Activated T-cell treated with anti-CD3 and anti-CD28 coated beads, Interleukin-2, amount 50 U/mL, for 72 hours (primary cell): ENCODE results near the gene RALGPS1. TPM values are rescaled to one million over a fixed set of nuclear protein-coding genes. Genes with fewer than 3 reads are reported as not detected.

Source experiments
- ATAC-seq, 2 donors: fragments of 150-1000 bp; cut with Tn5 transposase; replicated peaks in 1 of 2; 2 replicates each; pipeline ENCODE4 v1.10.0; 2021; ENCODE audit warnings: moderate library complexity in 2 of 2, mild to moderate bottlenecking in 1 of 2
- DNase-seq, 2 donors: peaks; one replicate each; pipeline ENCODE4 v3.0.0; 2021 to 2022; ENCODE audit warnings: mixed read lengths in 1 of 2
- H3K27ac Mint-ChIP-seq: one replicate; pipeline ENCODE4 v1.8.0; 2022; ENCODE audit warnings: mild to moderate bottlenecking, moderate library complexity, mixed read lengths
- H3K27me3 Mint-ChIP-seq: one replicate; pipeline ENCODE4 v1.8.0; 2022; ENCODE audit warnings: low read depth, mixed read lengths
- H3K36me3 Mint-ChIP-seq, 2 donors: one replicate each; pipeline ENCODE4 v1.8.0; 2022; ENCODE audit warnings: mixed read lengths in 2 of 2, mild to moderate bottlenecking in 1 of 2; ENCODE audit not compliant: insufficient read depth in 2 of 2
- H3K4me1 Mint-ChIP-seq: one replicate; pipeline ENCODE4 v1.8.0; 2022; ENCODE audit warnings: low read depth, mixed read lengths
- H3K4me3 Mint-ChIP-seq, 2 donors: one replicate each; pipeline ENCODE4 v1.8.0; 2022; ENCODE audit warnings: mild to moderate bottlenecking in 2 of 2, mixed read lengths in 2 of 2, moderate library complexity in 2 of 2
- H3K9me3 Mint-ChIP-seq, 2 donors: one replicate each; pipeline ENCODE4 v1.8.0; 2022; ENCODE audit warnings: mixed read lengths in 2 of 2
- total RNA-seq, 2 donors: library from RNA; stranded (reverse); gene quantifications; one replicate each; pipeline ENCODE4 v1.2.3, GENCODE V29; 2022

Gene RALGPS1
- total RNA-seq, 2 donors from 2014 or later: 3.3 to 3.4 TPM

GRCh38 chr9:127051881-127052595 lies 137.5 kb downstream of the RALGPS1 start:
- Mint-ChIP-seq H3K36me3 (no peaks in the 10 kb centered on the region), H3K4me3 (no peak overlapping the region), H3K9me3 (no peaks in the 10 kb centered on the region), H3K27ac (no peak overlapping the region), H3K4me1 (peaks cover 22% of the 10 kb centered on the region), H3K27me3 (no peaks in the 10 kb centered on the region)
- DNase-seq (no peak), ATAC-seq (no peak)

GRCh38 chr9:127053057-127053821 lies 138.7 kb downstream of the RALGPS1 start:
- DNase-seq (no peak), ATAC-seq (no peak)
- Mint-ChIP-seq H3K4me3 (no peak overlapping the region), H3K27ac (no peak overlapping the region), H3K36me3 (no peaks in the 10 kb centered on the region), H3K4me1 (peaks cover 21% of the 10 kb centered on the region), H3K27me3 (no peaks in the 10 kb centered on the region), H3K9me3 (no peaks in the 10 kb centered on the region)

GRCh38 chr9:127053960-127054359 lies 139.4 kb downstream of the RALGPS1 start:
- Mint-ChIP-seq H3K4me1 (peaks cover 21% of the 10 kb centered on the region), H3K36me3 (no peaks in the 10 kb centered on the region), H3K9me3 (no peaks in the 10 kb centered on the region), H3K4me3 (no peak overlapping the region), H3K27ac (no peak overlapping the region), H3K27me3 (no peaks in the 10 kb centered on the region)
- DNase-seq (no peak), ATAC-seq (no peak)

- peaks cover 19% of the 10 kb centered on the region for H3K4me1 Mint-ChIP-seq
- H3K27ac Mint-ChIP-seq: no peak overlapping the region
- no peaks in the 10 kb centered on the region for H3K36me3 Mint-ChIP-seq
- ATAC-seq (no peak), DNase-seq (no peak)
- H3K9me3 Mint-ChIP-seq: no peaks in the 10 kb centered on the region
- H3K27me3 Mint-ChIP-seq: no peaks in the 10 kb centered on the region
- H3K4me3 Mint-ChIP-seq: no peak overlapping the region
Measured at GRCh38 chr9:127055745-127056402, 141.3 kb downstream of the RALGPS1 start.

GRCh38 chr9:127056446-127056845 lies 141.9 kb downstream of the RALGPS1 start:
- DNase-seq (no peak), ATAC-seq (no peak)
- Mint-ChIP-seq H3K4me3 (no peak overlapping the region), H3K4me1 (peaks cover 19% of the 10 kb centered on the region), H3K9me3 (no peaks in the 10 kb centered on the region), H3K27me3 (no peaks in the 10 kb centered on the region), H3K27ac (no peak overlapping the region), H3K36me3 (no peaks in the 10 kb centered on the region)

- no peak for ATAC-seq
- Mint-ChIP-seq H3K36me3 (no peaks in the 10 kb centered on the region), H3K27ac (no peak overlapping the region), H3K27me3 (no peaks in the 10 kb centered on the region), H3K9me3 (no peaks in the 10 kb centered on the region), H3K4me1 (peaks cover 19% of the 10 kb centered on the region), H3K4me3 (no peak overlapping the region)
- DNase-seq: no peak
Measured at GRCh38 chr9:127058011-127058644, 143.5 kb downstream of the RALGPS1 start.

DNA sequence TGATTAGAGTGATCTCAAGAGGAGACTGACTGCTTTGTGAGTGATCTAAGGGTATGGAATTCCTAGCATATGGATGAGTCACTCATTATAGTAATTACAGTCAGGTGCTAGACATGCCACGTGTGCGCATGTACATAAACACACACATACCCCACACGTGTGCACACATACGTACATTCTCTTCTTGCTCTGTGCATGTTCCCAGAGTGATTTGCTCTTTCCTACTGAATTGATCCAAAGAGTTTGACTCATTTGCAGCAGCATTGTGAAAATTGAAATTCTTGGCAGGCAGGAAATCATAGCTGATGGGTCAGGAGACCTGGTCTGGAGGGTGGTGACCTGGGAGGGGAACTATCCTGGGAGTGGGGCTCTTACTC lies 144.1 kb downstream of the RALGPS1 start:
- H3K36me3 Mint-ChIP-seq: no peaks in the 10 kb centered on the region
- H3K4me1 Mint-ChIP-seq: peaks cover 19% of the 10 kb centered on the region
- H3K9me3 Mint-ChIP-seq: no peaks in the 10 kb centered on the region
- H3K27me3 Mint-ChIP-seq: no peaks in the 10 kb centered on the region
- H3K27ac Mint-ChIP-seq: no peak overlapping the region
- no peak overlapping the region for H3K4me3 Mint-ChIP-seq
- ATAC-seq (peak in 1 of 2 donors; percentile 28), DNase-seq (no peak)

GRCh38 chr9:127059030-127059429 lies 144.4 kb downstream of the RALGPS1 start:
- H3K27me3 Mint-ChIP-seq: no peaks in the 10 kb centered on the region
- no peak overlapping the region for H3K27ac Mint-ChIP-seq
- no peak overlapping the region for H3K4me3 Mint-ChIP-seq
- DNase-seq (no peak), ATAC-seq (peak in 1 of 2 donors; percentile 71)
- H3K4me1 Mint-ChIP-seq: peaks cover 19% of the 10 kb centered on the region
- no peaks in the 10 kb centered on the region for H3K9me3 Mint-ChIP-seq
- H3K36me3 Mint-ChIP-seq: no peaks in the 10 kb centered on the region

GRCh38 chr9:127059765-127060361 lies 145.3 kb downstream of the RALGPS1 start:
- Mint-ChIP-seq H3K27me3 (no peaks in the 10 kb centered on the region), H3K4me3 (no peak overlapping the region), H3K36me3 (no peaks in the 10 kb centered on the region), H3K9me3 (no peaks in the 10 kb centered on the region), H3K27ac (no peak overlapping the region), H3K4me1 (peaks cover 19% of the 10 kb centered on the region)
- ATAC-seq (no peak), DNase-seq (no peak)

DNA sequence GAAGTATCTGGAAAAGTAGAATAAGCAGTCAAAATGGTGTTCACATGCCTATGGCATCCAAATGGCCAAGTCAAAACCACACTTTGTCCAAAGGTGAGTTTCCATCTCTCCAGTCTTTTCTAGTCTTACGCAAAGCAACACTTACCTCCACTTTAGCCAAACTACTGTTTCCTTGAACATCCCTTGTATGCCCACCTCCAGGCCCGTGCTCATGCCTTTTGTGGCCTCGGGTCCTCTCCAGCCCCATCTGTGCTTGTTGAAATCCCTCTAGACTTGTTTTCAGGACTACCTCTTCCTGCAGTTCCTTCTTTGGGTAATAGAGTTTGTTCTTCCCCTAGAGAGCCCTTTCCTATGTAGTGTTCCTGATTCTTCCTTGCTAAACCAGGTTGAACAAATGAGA lies 146.8 kb downstream of the RALGPS1 start:
- H3K4me1 Mint-ChIP-seq: peaks cover 19% of the 10 kb centered on the region
- ATAC-seq: no peak
- H3K27ac Mint-ChIP-seq: no peak overlapping the region
- DNase-seq: no peak
- H3K36me3 Mint-ChIP-seq: no peaks in the 10 kb centered on the region
- no peaks in the 10 kb centered on the region for H3K9me3 Mint-ChIP-seq
- H3K4me3 Mint-ChIP-seq: no peak overlapping the region
- H3K27me3 Mint-ChIP-seq: no peaks in the 10 kb centered on the region

DNA sequence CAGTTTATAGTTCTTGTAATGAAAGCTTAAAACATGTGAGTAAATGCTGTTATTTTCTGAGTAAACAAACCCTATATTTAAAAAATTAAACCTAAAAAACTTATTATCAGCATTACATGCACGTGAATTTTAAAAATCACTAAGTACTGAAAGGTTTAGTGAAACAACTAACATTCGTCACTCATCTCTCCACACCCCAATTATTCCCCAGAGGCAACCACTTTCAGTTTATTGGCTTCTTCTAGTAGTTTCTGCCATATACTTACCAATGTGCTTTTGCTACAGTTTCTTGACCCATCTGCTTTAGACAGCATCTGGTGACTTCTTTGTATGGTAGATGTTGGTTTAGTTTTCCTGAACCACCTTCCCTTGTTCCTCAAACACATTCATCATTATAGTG lies 149.8 kb downstream of the RALGPS1 start:
- no peaks in the 10 kb centered on the region for H3K36me3 Mint-ChIP-seq
- ATAC-seq: no peak
- H3K4me1 Mint-ChIP-seq: peaks cover 3% of the 10 kb centered on the region
- no peaks in the 10 kb centered on the region for H3K9me3 Mint-ChIP-seq
- H3K27ac Mint-ChIP-seq: no peak overlapping the region
- no peaks in the 10 kb centered on the region for H3K27me3 Mint-ChIP-seq
- no peak overlapping the region for H3K4me3 Mint-ChIP-seq
- no peak for DNase-seq

GRCh38 chr9:127065592-127065991 lies 151.0 kb downstream of the RALGPS1 start:
- Mint-ChIP-seq H3K36me3 (peaks cover 0 to 2% of the 10 kb centered on the region in 2 donors), H3K27ac (no peak overlapping the region), H3K9me3 (no peaks in the 10 kb centered on the region), H3K4me3 (no peak overlapping the region), H3K27me3 (no peaks in the 10 kb centered on the region), H3K4me1 (no peaks in the 10 kb centered on the region)
- DNase-seq (no peak), ATAC-seq (no peak)
